GM13976 (cell line): ENCODE data around the gene COPZ2.

Experiments
- DNase-seq: peaks from one replicate; pipeline ENCODE4 v3.0.0; 2012; ENCODE audit warnings: low spot score
- in situ Hi-C: fragments of 300-500 bp; cut with MboI; formaldehyde crosslinking; loops from one replicate; pipeline ENCODE4 v1.12.0; 2022; ENCODE audit warnings: low sequenced_read_pairs, mixed read lengths, inconsistent platforms; ENCODE audit not compliant: unreplicated experiment
- TF ChIP-seq, protein P1 (sequence below): IDR thresholded peaks from 2 replicates; pipeline ENCODE4 v1.5.1; 2012; ENCODE audit warnings: borderline replicate concordance, mild to moderate bottlenecking; ENCODE audit not compliant: insufficient read depth; ENCODE audit errors: extremely low read depth, missing control alignments, control extremely low read depth

The COPZ2 gene

GRCh38 chr17:48051706-48052486, 14.3 kb upstream of the COPZ2 start:
- no peak for DNase-seq
- TF ChIP-seq, protein P1, sequence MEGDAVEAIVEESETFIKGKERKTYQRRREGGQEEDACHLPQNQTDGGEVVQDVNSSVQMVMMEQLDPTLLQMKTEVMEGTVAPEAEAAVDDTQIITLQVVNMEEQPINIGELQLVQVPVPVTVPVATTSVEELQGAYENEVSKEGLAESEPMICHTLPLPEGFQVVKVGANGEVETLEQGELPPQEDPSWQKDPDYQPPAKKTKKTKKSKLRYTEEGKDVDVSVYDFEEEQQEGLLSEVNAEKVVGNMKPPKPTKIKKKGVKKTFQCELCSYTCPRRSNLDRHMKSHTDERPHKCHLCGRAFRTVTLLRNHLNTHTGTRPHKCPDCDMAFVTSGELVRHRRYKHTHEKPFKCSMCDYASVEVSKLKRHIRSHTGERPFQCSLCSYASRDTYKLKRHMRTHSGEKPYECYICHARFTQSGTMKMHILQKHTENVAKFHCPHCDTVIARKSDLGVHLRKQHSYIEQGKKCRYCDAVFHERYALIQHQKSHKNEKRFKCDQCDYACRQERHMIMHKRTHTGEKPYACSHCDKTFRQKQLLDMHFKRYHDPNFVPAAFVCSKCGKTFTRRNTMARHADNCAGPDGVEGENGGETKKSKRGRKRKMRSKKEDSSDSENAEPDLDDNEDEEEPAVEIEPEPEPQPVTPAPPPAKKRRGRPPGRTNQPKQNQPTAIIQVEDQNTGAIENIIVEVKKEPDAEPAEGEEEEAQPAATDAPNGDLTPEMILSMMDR: no peak
- in situ Hi-C loops: no loop called here

DNA sequence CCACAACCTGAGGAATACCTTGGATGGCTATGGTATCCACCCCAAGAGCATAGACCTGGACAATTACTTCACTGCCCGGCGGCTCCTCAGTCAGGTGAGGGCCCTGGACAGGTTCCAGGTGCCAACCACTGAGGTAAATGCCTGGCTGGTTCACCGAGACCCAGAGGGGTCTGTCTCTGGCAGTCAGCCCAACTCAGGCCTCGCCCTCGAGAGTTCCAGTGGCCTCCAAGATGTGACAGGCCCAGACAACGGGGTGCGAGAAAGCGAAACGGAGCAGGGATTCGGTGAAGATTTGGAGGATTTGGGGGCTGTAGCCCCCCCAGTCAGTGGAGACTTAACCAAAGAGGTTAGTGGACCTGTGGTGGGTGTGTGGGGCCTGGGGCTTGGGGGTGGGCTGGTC, 13.7 kb upstream of the COPZ2 start:
- DNase-seq: no peak
- TF ChIP-seq, protein P1: no peak
- in situ Hi-C loops: no loop called here

GRCh38 chr17:48048384-48049126, 11.0 kb upstream of the COPZ2 start:
- TF ChIP-seq, protein P1: no peak
- DNase-seq: peak; percentile 80
- in situ Hi-C loops: no loop called here

GRCh38 chr17:48047741-48048383, 10.3 kb upstream of the COPZ2 start, which contains the start of gene NFE2L1:
Gene NFE2L1 (plus strand): TSS chr17:48048359. CDS start chr17:48051119, 2,760 bp downstream.
- peak; percentile 96 for DNase-seq
- in situ Hi-C loops: no loop called here
- TF ChIP-seq, protein P1: no peak

GRCh38 chr17:48047113-48047740, 9.6 kb upstream of the COPZ2 start:
- TF ChIP-seq, protein P1: no peak
- in situ Hi-C loops: no loop called here
- no peak for DNase-seq

DNA sequence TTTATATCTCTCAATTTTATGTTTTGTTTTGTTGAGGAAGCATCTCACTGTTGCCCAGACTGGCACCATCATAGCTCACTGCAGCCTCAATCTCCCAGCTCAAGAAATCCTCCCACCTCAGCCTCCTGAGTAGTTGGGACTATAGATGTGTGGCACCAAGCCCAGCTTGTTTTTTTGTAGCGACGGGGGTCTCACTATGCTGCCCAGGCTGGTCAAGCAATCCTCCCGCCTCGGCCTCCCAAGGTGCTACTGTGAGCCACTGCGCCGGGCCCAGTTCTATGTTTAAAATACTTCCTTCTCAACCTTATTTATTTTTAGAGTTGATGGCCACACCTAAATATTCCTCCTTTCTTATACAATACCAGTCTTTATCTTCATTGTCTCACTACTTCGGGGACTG, 8.7 kb upstream of the COPZ2 start:
- TF ChIP-seq, protein P1: no peak
- DNase-seq: no peak
- in situ Hi-C loops: no loop called here
